OCI-LY7 (cell line): ENCODE results near the gene ORC2. TPM values are rescaled to one million over a fixed set of nuclear protein-coding genes. Genes with fewer than 3 reads are reported as not detected.

Source experiments
- BruUV-seq: library from RNA; stranded (reverse); fragments of 400-500 nt; replicated peaks from 2 replicates; lab custom pipeline; 2021; lab: Mats Ljungman, UMichigan
- CTCF ChIA-PET: fragments of 300-600 bp; sonication (Branson Sonifier 250); formaldehyde crosslinking; loops from one replicate; lab custom pipeline; 2022; ENCODE audit warnings: antibody characterized with exemption; ENCODE audit not compliant: unreplicated experiment; lab: Charles Lee
- POLR2A ChIA-PET: fragments of 300-600 bp; sonication (Branson Sonifier 250); formaldehyde crosslinking; loops from one replicate; lab custom pipeline; 2022; ENCODE audit warnings: antibody characterized with exemption; lab: Charles Lee
- DNase-seq: peaks from one replicate; pipeline ENCODE4 v3.0.0-alpha.2; 2015; ENCODE audit warnings: low spot score
- H2AFZ ChIP-seq: fragments of 200-600 bp; sonication (generic), shearing (Covaris generic); 2 replicates; pipeline ENCODE4 v1.6.1; 2014; ENCODE audit warnings: mild to moderate bottlenecking, antibody characterized with exemption, low read length, moderate library complexity
- H3K27ac ChIP-seq: fragments of 200-600 bp; sonication (generic); 2 replicates; pipeline ENCODE4 v1.5.1; 2014; ENCODE audit warnings: mixed run types, low read depth, mild to moderate bottlenecking, moderate library complexity, low read length, inconsistent platforms; ENCODE audit not compliant: poor library complexity, severe bottlenecking
- H3K36me3 ChIP-seq: fragments of 200-600 bp; sonication (generic); 2 replicates; pipeline ENCODE4 v1.6.1; 2014; ENCODE audit warnings: mild to moderate bottlenecking, antibody characterized with exemption, low read length, moderate library complexity, mixed read lengths; ENCODE audit not compliant: insufficient read depth
- H3K4me1 ChIP-seq: fragments of 200-600 bp; sonication (generic); 2 replicates; pipeline ENCODE4 v1.5.1; 2014; ENCODE audit warnings: mild to moderate bottlenecking, low read length; ENCODE audit not compliant: insufficient read depth, poor library complexity, severe bottlenecking
- H3K4me2 ChIP-seq: fragments of 200-600 bp; sonication (generic); 2 replicates; pipeline ENCODE4 v1.6.1; 2014; ENCODE audit warnings: mild to moderate bottlenecking, low read length
- H3K4me3 ChIP-seq: fragments of 200-600 bp; sonication (generic); 2 replicates; pipeline ENCODE4 v1.5.1; 2014; ENCODE audit warnings: mild to moderate bottlenecking, low read depth, low read length; ENCODE audit not compliant: poor library complexity, severe bottlenecking
- H3K79me2 ChIP-seq: fragments of 200-600 bp; sonication (generic); 2 replicates; pipeline ENCODE4 v1.6.1; 2016; ENCODE audit warnings: low read depth, mild to moderate bottlenecking, low read length, moderate library complexity, mixed read lengths; ENCODE audit not compliant: insufficient read depth
- H3K9me2 ChIP-seq: fragments of 200-600 bp; sonication (generic); 2 replicates; pipeline ENCODE4 v1.6.1; 2016; ENCODE audit warnings: mild to moderate bottlenecking, low read length, mixed read lengths; ENCODE audit not compliant: insufficient read depth
- H3K9me3 ChIP-seq: fragments of 200-600 bp; sonication (generic); 2 replicates; pipeline ENCODE4 v1.6.1; 2014; ENCODE audit warnings: mild to moderate bottlenecking, mixed run types, low read length, mixed read lengths
- H4K20me1 ChIP-seq: fragments of 200-600 bp; sonication (generic); 2 replicates; pipeline ENCODE4 v1.6.1; 2014; ENCODE audit warnings: mild to moderate bottlenecking, antibody characterized with exemption, low read length, moderate library complexity, mixed read lengths; ENCODE audit not compliant: insufficient read depth
- EZH2phosphoT487 ChIP-seq: fragments of 200-600 bp; sonication (generic); IDR thresholded peaks from 2 replicates; pipeline ENCODE4 v1.6.1; 2018; ENCODE audit warnings: low read depth, borderline replicate concordance, mild to moderate bottlenecking, mixed run types, antibody characterized with exemption, low read length, moderate library complexity, mixed read lengths
- intact Hi-C: fragments of 100-400 bp; cut with micrococcal nuclease; formaldehyde crosslinking; loops from one replicate; pipeline ENCODE4 v1.10.0; 2022; ENCODE audit not compliant: unreplicated experiment
- total RNA-seq, 2 experiments: library from RNA; depleted of rRNA in 1 of 2; stranded (reverse); fragments of >200 nt in 1 of 2; shearing (Covaris generic) in 1 of 2; gene quantifications; 2 replicates each; pipeline ENCODE4 v1.2.3, GENCODE V29; 2014 to 2022
- TF ChIP-seq, protein P1 (sequence below): fragments of 200-600 bp; sonication (generic); conservative IDR thresholded peaks from 2 replicates; pipeline ENCODE4 v1.5.1; 2014; ENCODE audit warnings: mild to moderate bottlenecking, antibody characterized with exemption, low read length, moderate library complexity, mixed read lengths

The ORC2 gene
- total RNA-seq, 2 experiments from 2014 or later = 14.9 to 46.1 TPM

GRCh38 chr2:200862532-200863000, 100.9 kb downstream of the ORC2 start:
- TF ChIP-seq, protein P1, sequence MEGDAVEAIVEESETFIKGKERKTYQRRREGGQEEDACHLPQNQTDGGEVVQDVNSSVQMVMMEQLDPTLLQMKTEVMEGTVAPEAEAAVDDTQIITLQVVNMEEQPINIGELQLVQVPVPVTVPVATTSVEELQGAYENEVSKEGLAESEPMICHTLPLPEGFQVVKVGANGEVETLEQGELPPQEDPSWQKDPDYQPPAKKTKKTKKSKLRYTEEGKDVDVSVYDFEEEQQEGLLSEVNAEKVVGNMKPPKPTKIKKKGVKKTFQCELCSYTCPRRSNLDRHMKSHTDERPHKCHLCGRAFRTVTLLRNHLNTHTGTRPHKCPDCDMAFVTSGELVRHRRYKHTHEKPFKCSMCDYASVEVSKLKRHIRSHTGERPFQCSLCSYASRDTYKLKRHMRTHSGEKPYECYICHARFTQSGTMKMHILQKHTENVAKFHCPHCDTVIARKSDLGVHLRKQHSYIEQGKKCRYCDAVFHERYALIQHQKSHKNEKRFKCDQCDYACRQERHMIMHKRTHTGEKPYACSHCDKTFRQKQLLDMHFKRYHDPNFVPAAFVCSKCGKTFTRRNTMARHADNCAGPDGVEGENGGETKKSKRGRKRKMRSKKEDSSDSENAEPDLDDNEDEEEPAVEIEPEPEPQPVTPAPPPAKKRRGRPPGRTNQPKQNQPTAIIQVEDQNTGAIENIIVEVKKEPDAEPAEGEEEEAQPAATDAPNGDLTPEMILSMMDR = no peak
- TF ChIP-seq EZH2phosphoT487 = no peak
- peaks cover 60% of the 10 kb centered on the region for H3K36me3 ChIP-seq
- H3K4me1 ChIP-seq = peaks cover 22% of the 10 kb centered on the region
- peak; percentile 63 for DNase-seq
- intact Hi-C loops = loop anchor here (2.0 kb wide), 2 partner anchors 50 to 150 kb away; no protein-coding TSS in a partner anchor
- H3K4me2 ChIP-seq = peak overlapping the region; percentile 88
- ChIA-PET CTCF (no interaction called here), POLR2A (no interaction called here)
- peak overlapping the region; percentile 82 for H3K4me3 ChIP-seq
- H2AFZ ChIP-seq = no peak overlapping the region
- H3K79me2 ChIP-seq = peaks cover 65% of the 10 kb centered on the region
- TSS peak; percentile 48 for BruUV-seq
- H4K20me1 ChIP-seq = peaks cover 27% of the 10 kb centered on the region; the same call in 1 of the 2 replicates
- H3K9me2 ChIP-seq = no peaks in the 10 kb centered on the region
- no peaks in the 10 kb centered on the region for H3K9me3 ChIP-seq
- peak overlapping the region; percentile 89 for H3K27ac ChIP-seq

GRCh38 chr2:200861617-200862155, 101.8 kb downstream of the ORC2 start:
- intact Hi-C loops = loop anchor here (2.0 kb wide), 2 partner anchors 49 to 149 kb away; no protein-coding TSS in a partner anchor
- POLR2A ChIA-PET = interaction anchor here (0.7 kb wide), 1 partner anchor 48 kb away, joined by 4 read pairs; no protein-coding TSS in a partner anchor
- TF ChIP-seq EZH2phosphoT487 = no peak
- TF ChIP-seq, protein P1 = no peak
- H3K9me3 ChIP-seq = no peaks in the 10 kb centered on the region
- H3K27ac ChIP-seq = no peak overlapping the region
- H2AFZ ChIP-seq = no peak overlapping the region
- H3K79me2 ChIP-seq = peaks cover 73% of the 10 kb centered on the region
- no TSS peak for BruUV-seq
- no peak for DNase-seq
- H4K20me1 ChIP-seq = peaks cover 27% of the 10 kb centered on the region; the same call in 1 of the 2 replicates
- peaks cover 69% of the 10 kb centered on the region for H3K36me3 ChIP-seq
- peak overlapping the region; percentile 88 for H3K4me2 ChIP-seq
- H3K4me1 ChIP-seq = peaks cover 22% of the 10 kb centered on the region
- CTCF ChIA-PET = no interaction called here
- H3K9me2 ChIP-seq = no peaks in the 10 kb centered on the region
- peak overlapping the region; percentile 82 for H3K4me3 ChIP-seq
